H1 (cell line): Measurements from ENCODE around the gene KRT80. TPM values are rescaled to one million over a fixed set of nuclear protein-coding genes. Genes with fewer than 3 reads are reported as not detected.

Source experiments
- CTCF ChIA-PET: fragments of 300-600 bp; sonication (Branson Sonifier 250); formaldehyde crosslinking; loops from one replicate; lab custom pipeline; 2021; ENCODE audit not compliant: partially characterized antibody; lab: Charles Lee
- POLR2A ChIA-PET: fragments of 300-600 bp; sonication (Branson Sonifier 250); formaldehyde crosslinking; loops from one replicate; lab custom pipeline; 2021; ENCODE audit warnings: inconsistent platforms; ENCODE audit not compliant: partially characterized antibody; lab: Charles Lee
- DNase-seq, 2 experiments: peaks; one replicate each; pipeline versions ENCODE4 v3.0.0 to v3.0.0-alpha.2; 2010 to 2022; ENCODE audit warnings: low spot score in 2 of 2, low read depth in 1 of 2, mixed read lengths in 1 of 2
- FAIRE-seq: peaks from 2 replicates; lab custom pipeline; 2011; peaks lifted over from hg19 to GRCh38; lab: Jason Lieb, UNC
- H2AFZ ChIP-seq: 2 replicates; pipeline ENCODE4 v1.8.1; 2012; ENCODE audit warnings: low read length, inconsistent platforms
- H2AK5ac ChIP-seq: 2 replicates; pipeline ENCODE4 v1.6.1; 2013; ENCODE audit warnings: low read depth, low read length
- H2BK120ac ChIP-seq: replicated peaks from 2 replicates; pipeline ENCODE3; 2013; ENCODE audit warnings: low read depth, low read length, inconsistent platforms
- H2BK12ac ChIP-seq: 2 replicates; pipeline ENCODE4 v1.6.1; 2013; ENCODE audit warnings: low read depth, low read length
- H2BK15ac ChIP-seq: 2 replicates; pipeline ENCODE4 v1.6.1; 2013; ENCODE audit warnings: low read length
- H2BK20ac ChIP-seq: 2 replicates; pipeline ENCODE4 v1.6.1; 2013; ENCODE audit warnings: low read length
- H2BK5ac ChIP-seq: 2 replicates; pipeline ENCODE4 v1.6.1; 2013; ENCODE audit warnings: low read depth, low read length
- H3K14ac ChIP-seq: 2 replicates; pipeline ENCODE4 v1.6.1; 2013; ENCODE audit warnings: inconsistent platforms; ENCODE audit not compliant: insufficient read length
- H3K18ac ChIP-seq: 2 replicates; pipeline ENCODE4 v1.6.1; 2013; ENCODE audit warnings: low read length; ENCODE audit errors: extremely low read depth
- H3K23ac ChIP-seq: 2 replicates; pipeline ENCODE4 v1.6.1; 2013; ENCODE audit warnings: inconsistent platforms; ENCODE audit not compliant: insufficient read length
- H3K23me2 ChIP-seq: 2 replicates; pipeline ENCODE4 v1.6.1; 2013; ENCODE audit warnings: low read depth, low read length
- H3K27ac ChIP-seq: 2 replicates; pipeline ENCODE4 v1.6.1; 2011; ENCODE audit warnings: low read depth, low read length, inconsistent platforms
- H3K27me3 ChIP-seq, 4 experiments: replicated peaks in 1 of 4; 1 replicate in 1 of 4; 2 replicates in 3 of 4; pipeline versions ENCODE4 v1.6.1 to v1.8.1; 2011 to 2013; ENCODE audit warnings: low read length in 3 of 4, mild to moderate bottlenecking in 3 of 4, inconsistent platforms in 2 of 4, mixed read lengths in 2 of 4, moderate library complexity in 1 of 4; ENCODE audit not compliant: control insufficient read depth in 3 of 4, insufficient read depth in 3 of 4; ENCODE audit errors: extremely low read depth in 1 of 4
- H3K36me3 ChIP-seq, 4 experiments: 2 replicates each; pipeline versions ENCODE4 v1.6.1 to v1.8.1; 2011 to 2013; ENCODE audit warnings: mild to moderate bottlenecking in 4 of 4, low read length in 3 of 4, moderate library complexity in 2 of 4, control low read depth in 1 of 4, inconsistent platforms in 1 of 4; ENCODE audit not compliant: insufficient read depth in 4 of 4, control insufficient read depth in 2 of 4
- H3K4ac ChIP-seq: replicated peaks from 2 replicates; pipeline ENCODE3; 2013; ENCODE audit warnings: low read length, low read depth, mixed read lengths, inconsistent platforms; ENCODE audit not compliant: insufficient read length
- H3K4me1 ChIP-seq, 4 experiments: replicated peaks in 1 of 4; 1 replicate in 1 of 4; 2 replicates in 3 of 4; pipeline versions ENCODE4 v1.6.1 to v1.8.1; 2011 to 2013; ENCODE audit warnings: low read length in 3 of 4, inconsistent platforms in 2 of 4, mixed read lengths in 1 of 4; ENCODE audit not compliant: insufficient read depth in 4 of 4, control insufficient read depth in 3 of 4
- H3K4me2 ChIP-seq, 2 experiments: 2 replicates each; pipeline versions ENCODE4 v1.6.1 to v1.8.1; 2011 to 2013; ENCODE audit warnings: low read depth in 2 of 2, low read length in 2 of 2, control low read depth in 1 of 2, inconsistent platforms in 1 of 2, mild to moderate bottlenecking in 1 of 2; ENCODE audit not compliant: insufficient read depth in 1 of 2
- H3K4me3 ChIP-seq, 4 experiments: fragments of 200-600, 300-600 bp in 1 of 4; sonication (generic), shearing (Covaris generic), sonication (Bioruptor Twin) in 1 of 4; 2 replicates each; pipeline versions ENCODE4 v1.5.1 to v1.8.1; 2011 to 2016; ENCODE audit warnings: low read length in 4 of 4, low read depth in 3 of 4, control low read depth in 2 of 4, inconsistent platforms in 2 of 4, mild to moderate bottlenecking in 2 of 4, mixed read lengths in 1 of 4, moderate library complexity in 1 of 4; ENCODE audit not compliant: insufficient read depth in 2 of 4; ENCODE audit errors: extremely low read depth in 1 of 4
- H3K56ac ChIP-seq: replicated peaks from 2 replicates; pipeline ENCODE3; 2013; ENCODE audit warnings: low read depth, mild to moderate bottlenecking, mixed read lengths, low read length, inconsistent platforms; ENCODE audit not compliant: insufficient read length
- H3K79me1 ChIP-seq: 2 replicates; pipeline ENCODE4 v1.6.1; 2013; ENCODE audit warnings: low read depth, low read length, control low read depth
- H3K79me2 ChIP-seq, 2 experiments: 2 replicates each; pipeline versions ENCODE4 v1.6.1 to v1.8.1; 2012 to 2013; ENCODE audit warnings: low read length in 2 of 2, mild to moderate bottlenecking in 2 of 2, inconsistent platforms in 1 of 2; ENCODE audit not compliant: insufficient read depth in 2 of 2, control insufficient read depth in 1 of 2
- H3K9ac ChIP-seq, 4 experiments: replicated peaks in 1 of 4; 1 replicate in 1 of 4; 2 replicates in 3 of 4; pipeline versions ENCODE4 v1.6.1 to v1.8.1; 2011 to 2013; ENCODE audit warnings: low read depth in 3 of 4, low read length in 3 of 4, control low read depth in 2 of 4, mild to moderate bottlenecking in 2 of 4, moderate library complexity in 2 of 4, inconsistent platforms in 1 of 4; ENCODE audit errors: extremely low read depth in 1 of 4
- H3K9me3 ChIP-seq, 2 experiments: 2 replicates each; pipeline versions ENCODE4 v1.6.1 to v1.8.1; 2012 to 2013; ENCODE audit warnings: mild to moderate bottlenecking in 2 of 2, moderate library complexity in 2 of 2, control low read depth in 1 of 2, inconsistent platforms in 1 of 2, low read depth in 1 of 2, low read length in 1 of 2, mixed read lengths in 1 of 2; ENCODE audit not compliant: insufficient read depth in 2 of 2
- H4K20me1 ChIP-seq, 2 experiments: replicated peaks in 1 of 2; 2 replicates each; pipeline versions ENCODE3 to v1.8.1; 2011 to 2013; ENCODE audit warnings: inconsistent platforms in 2 of 2, low read length in 2 of 2, mild to moderate bottlenecking in 1 of 2; ENCODE audit not compliant: insufficient read depth in 2 of 2, control insufficient read depth in 1 of 2
- H4K5ac ChIP-seq: 2 replicates; pipeline ENCODE4 v1.6.1; 2013; ENCODE audit warnings: low read length, low read depth, mixed read lengths, inconsistent platforms; ENCODE audit not compliant: insufficient read length
- H4K8ac ChIP-seq: 2 replicates; pipeline ENCODE4 v1.8.0; 2013; ENCODE audit warnings: mild to moderate bottlenecking, moderate library complexity, low read length, inconsistent platforms; ENCODE audit not compliant: insufficient read depth; ENCODE audit errors: extremely low read depth
- H4K91ac ChIP-seq: replicated peaks from 2 replicates; pipeline ENCODE3; 2013; ENCODE audit warnings: low read length, mixed read lengths, inconsistent platforms; ENCODE audit not compliant: insufficient read length
- ATF2 ChIP-seq: IDR thresholded peaks from 2 replicates; pipeline ENCODE4 v1.6.1; 2012; ENCODE audit warnings: low read length, inconsistent platforms
- BACH1 ChIP-seq: IDR thresholded peaks from 2 replicates; pipeline ENCODE4 v1.6.1; 2012; ENCODE audit warnings: low read length, improper control_type of control experiment
- WGBS, 2 experiments: shearing (Covaris generic) in 1 of 2; methylation state at CpG; one replicate each; pipeline versions ENCODE4 v1.1.6 to v1.1.7; 2013 to 2015; ENCODE audit warnings: low lambda C conversion rate in 2 of 2, mixed read lengths in 2 of 2, inconsistent platforms in 1 of 2, low coverage in 1 of 2, missing lambda C conversion rate in 1 of 2; ENCODE audit not compliant: insufficient replicate concordance in 2 of 2, insufficient coverage in 1 of 2, insufficient read length in 1 of 2; ENCODE audit errors: extremely low coverage in 1 of 2, missing lambda C conversion rate in 1 of 2; 5-methylcytosine and 5-hydroxymethylcytosine counted together
- polyA plus RNA-seq, 7 experiments: library from polyadenylated mRNA; depleted of rRNA in 3 of 7; stranded (reverse) in 5 of 7; unstranded in 2 of 7; fragments of >200 nt in 5 of 7; fragments of 200-250 nt in 2 of 7; gene quantifications; 1 replicate in 5 of 7; 2 replicates in 1 of 7; 4 replicates in 1 of 7; pipeline versions ENCODE4 v1.2.1 to v1.2.3, GENCODE V29; 2011 to 2013; ENCODE audit warnings: missing spikeins in 2 of 7, mixed read lengths in 2 of 7
- total RNA-seq: library from RNA; stranded (reverse); fragmentation: NEBNext Ultra II Directional; extraction: Animal tissue kit (Norgen Biotek cat#: 25700); gene quantifications from 2 replicates; pipeline ENCODE4 v1.2.1, GENCODE V29; 2021

Gene KRT80
- total and polyA plus RNA-seq, 2 of the 8 experiments (the other 6 are each of a cell fraction or from before 2014, with no cell fraction given), result 0.05 TPM; not detected in 1

- Histone ChIP-seq H2BK120ac (no peak overlapping the region), H2BK12ac (peak overlapping the region; percentile 98; the same call in 1 of the 2 replicates), H2BK20ac (peak overlapping the region; percentile 40; the same call in 1 of the 2 replicates), H4K91ac (peak overlapping the region; percentile 98), H3K56ac (no peak overlapping the region), H4K5ac (no peak overlapping the region), H3K4me2 (no peak overlapping the region), H3K79me2 (no peaks in the 10 kb centered on the region), H2BK5ac (peak overlapping the region; percentile 80), H4K8ac (no peak overlapping the region; the same call in 1 of the 2 replicates), H3K4me1 (peaks cover 8 to 44% (median 18%) of the 10 kb centered on the region in 4 experiments), H3K4ac (no peak overlapping the region), H3K14ac (no peak overlapping the region), H3K18ac (no peak overlapping the region; the same call in 1 of the 2 replicates), H3K79me1 (no peaks in the 10 kb centered on the region), H3K23me2 (no peaks in the 10 kb centered on the region; the same call in 1 of the 2 replicates), H3K27me3 (no peaks in the 10 kb centered on the region; a peak in 1 of 7 replicates), H3K4me3 (no peak overlapping the region), H2AK5ac (peak overlapping the region; percentile 56; the same call in 1 of the 2 replicates), H3K9ac (no peak overlapping the region; a peak in 1 of 7 replicates), H3K36me3 (no peaks in the 10 kb centered on the region), H2BK15ac (0 out of 2 replicates have a peak overlapping the region, but pooled peaks have one; percentile 99), H3K9me3 (no peaks in the 10 kb centered on the region), H4K20me1 (no peaks in the 10 kb centered on the region), H3K27ac (no peak overlapping the region), H3K23ac (no peak overlapping the region), H2AFZ (no peak overlapping the region)
- POLR2A ChIA-PET, result interaction anchor here (0.6 to 1.4 kb wide), 3 partner anchors 22 to 738 kb away, joined by 3 read pairs; no protein-coding TSS in a partner anchor
- FAIRE-seq (no peak), DNase-seq (no peak)
- WGBS, 2 experiments, result 87% methylated on average over 11 of the region's 11 CpGs; no CpG with 5 or more reads in 1 of the 2 experiments
- CTCF ChIA-PET, result interaction anchor here (0.6 to 4.1 kb wide), 20 partner anchors 25 to 818 kb away, joined by 3 to 26 read pairs (median 4); partner anchors contain the start of gene KRT85
- no peak for TF ChIP-seq ATF2
- no peak for TF ChIP-seq BACH1
These were observed 44.9 kb downstream of the KRT80 start for GRCh38 chr12:52146822-52147366.
